SIG-M5 treated with dmso at 0.1 percent for 504 hours (cell line): ENCODE results near the gene VILL.

ENCODE experiments used
- DNase-seq: peaks from one replicate; lab custom pipeline; 2025; ENCODE audit not compliant: unreplicated experiment; lab: John Stamatoyannopoulos, UW

Gene VILL

GRCh38 chr3:37999836-38000235 lies 9.2 kb downstream of the VILL start:
- DNase-seq: no peak

DNA sequence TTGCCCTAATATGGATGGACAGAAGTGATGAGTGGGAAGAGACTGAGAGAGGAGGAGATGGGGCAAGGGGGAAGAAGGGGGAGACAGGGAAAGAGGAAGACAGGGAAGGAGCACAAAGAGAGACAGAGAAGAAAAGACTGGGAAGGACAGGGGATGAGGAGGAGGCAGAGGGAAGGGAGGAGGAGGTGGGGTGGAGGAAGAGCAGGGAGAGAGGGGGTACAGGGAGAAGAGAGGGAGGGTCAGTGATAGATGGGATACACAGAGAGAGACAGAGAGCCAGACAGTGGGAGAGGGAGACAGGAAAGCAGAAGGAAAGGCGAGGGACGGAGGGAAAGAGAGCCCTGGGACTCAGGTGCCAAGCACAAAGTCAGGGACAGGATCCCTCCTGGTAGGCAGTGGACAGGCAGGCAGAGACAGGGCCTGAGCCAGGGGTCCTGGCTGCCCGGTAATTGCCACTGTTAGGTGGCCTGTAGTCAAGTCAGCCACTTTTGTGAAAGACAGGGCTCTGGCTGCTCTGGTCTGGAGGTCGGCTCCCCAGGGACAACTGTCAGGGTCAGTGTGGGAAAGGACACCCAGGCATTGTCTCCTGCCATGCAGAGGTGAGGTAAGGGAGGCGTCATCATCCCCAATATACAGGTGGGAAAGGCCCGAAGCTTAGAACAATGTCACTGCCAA lies 9.8 kb downstream of the VILL start:
- no peak for DNase-seq

- DNase-seq: no peak
Measured at GRCh38 chr3:38000965-38001455, 10.4 kb downstream of the VILL start.

DNA sequence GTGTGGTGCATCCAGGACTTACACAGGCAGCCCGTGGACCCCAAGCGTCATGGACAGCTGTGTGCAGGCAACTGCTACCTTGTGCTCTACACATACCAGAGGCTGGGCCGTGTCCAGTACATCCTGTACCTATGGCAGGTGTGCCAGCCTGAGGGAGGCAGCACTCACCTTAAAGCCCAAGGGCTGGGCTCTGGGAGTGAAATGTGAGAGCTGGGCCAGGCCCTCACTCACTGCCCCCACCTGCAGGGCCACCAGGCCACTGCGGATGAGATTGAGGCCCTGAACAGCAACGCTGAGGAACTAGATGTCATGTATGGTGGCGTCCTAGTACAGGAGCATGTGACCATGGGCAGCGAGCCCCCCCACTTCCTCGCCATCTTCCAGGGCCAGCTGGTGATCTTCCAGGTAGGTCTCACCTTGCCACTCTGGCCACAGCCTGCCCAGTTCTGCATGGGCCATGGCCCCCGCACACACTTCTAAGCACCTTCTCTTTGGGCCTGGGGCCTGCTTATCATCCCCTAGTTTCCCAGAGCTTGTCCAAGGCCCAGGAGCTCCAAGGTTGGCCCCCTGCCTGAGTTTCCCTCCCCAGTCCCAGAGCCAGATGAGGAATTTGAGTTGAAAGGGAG lies 11.0 kb downstream of the VILL start:
- DNase-seq: no peak

DNA sequence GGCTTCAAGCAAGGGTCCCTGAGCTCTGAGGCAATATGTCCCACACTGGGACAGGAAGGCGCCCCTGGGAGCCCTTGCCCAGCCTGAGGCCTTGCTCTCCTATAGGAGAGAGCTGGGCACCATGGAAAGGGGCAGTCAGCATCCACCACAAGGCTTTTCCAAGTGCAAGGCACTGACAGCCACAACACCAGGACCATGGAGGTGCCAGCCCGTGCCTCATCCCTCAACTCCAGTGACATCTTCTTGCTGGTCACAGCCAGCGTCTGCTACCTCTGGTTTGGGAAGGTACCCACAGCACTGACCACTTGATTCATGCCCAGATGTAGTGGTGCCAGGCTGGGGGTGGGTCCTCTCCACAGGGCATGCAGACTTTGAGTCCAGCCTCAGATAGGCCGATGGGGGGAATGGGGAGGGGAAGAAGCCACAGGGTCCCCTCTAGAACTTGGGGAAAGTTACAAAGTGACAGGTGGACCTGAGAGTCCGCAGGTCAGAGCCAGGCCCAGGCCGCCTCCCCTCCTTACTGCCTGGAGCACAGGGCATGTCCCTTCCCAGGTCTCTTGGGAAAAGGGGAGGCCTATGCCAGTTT lies 11.8 kb downstream of the VILL start:
- no peak for DNase-seq

DNA sequence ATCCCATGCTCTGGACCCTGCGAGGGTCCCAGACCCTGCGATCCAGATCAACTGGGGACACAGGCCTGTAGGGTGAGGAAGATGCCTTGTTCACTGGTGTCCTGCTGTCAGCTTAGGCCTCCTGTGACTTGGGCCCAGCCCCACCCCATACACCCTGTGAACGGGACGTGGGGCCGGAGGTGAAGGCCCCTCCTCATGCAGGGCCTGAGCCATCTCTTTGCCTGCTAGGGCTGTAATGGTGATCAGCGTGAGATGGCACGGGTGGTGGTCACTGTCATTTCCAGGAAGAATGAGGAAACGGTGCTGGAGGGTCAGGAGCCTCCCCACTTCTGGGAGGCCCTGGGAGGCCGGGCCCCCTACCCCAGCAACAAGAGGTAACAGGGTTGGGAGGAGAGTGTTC lies 12.4 kb downstream of the VILL start:
- DNase-seq: no peak

GRCh38 chr3:38003371-38003816 lies 12.8 kb downstream of the VILL start:
- DNase-seq: peak; percentile 16

DNA sequence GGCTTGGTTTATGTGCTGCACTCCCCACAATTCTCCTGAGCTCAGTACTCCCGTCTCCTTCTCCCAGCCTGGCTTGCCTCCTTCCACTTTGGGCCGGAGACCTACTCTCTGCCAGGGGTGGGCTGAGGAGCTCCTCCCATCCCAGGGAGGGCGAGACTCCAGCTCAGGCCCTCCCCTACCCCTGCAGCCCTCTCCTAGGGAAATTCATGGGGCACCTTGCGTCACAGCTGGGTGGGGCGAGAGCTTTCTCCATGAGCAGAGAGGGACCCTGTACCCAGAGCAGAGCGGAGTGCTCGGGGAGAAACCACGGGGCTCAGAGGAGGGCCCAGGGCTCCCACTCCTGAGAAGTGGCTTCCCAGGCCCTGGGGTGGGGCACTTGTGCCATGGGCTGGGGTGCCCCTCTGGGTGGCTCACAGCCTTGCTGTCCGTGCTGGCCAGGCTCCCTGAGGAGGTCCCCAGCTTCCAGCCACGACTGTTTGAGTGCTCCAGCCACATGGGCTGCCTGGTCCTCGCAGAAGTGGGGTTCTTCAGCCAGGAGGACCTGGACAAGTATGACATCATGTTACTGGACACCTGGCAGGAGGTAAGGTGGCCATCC lies 13.3 kb downstream of the VILL start:
- DNase-seq: no peak

GRCh38 chr3:38004415-38005075 lies 14.0 kb downstream of the VILL start:
- peak; percentile 66 for DNase-seq

DNA sequence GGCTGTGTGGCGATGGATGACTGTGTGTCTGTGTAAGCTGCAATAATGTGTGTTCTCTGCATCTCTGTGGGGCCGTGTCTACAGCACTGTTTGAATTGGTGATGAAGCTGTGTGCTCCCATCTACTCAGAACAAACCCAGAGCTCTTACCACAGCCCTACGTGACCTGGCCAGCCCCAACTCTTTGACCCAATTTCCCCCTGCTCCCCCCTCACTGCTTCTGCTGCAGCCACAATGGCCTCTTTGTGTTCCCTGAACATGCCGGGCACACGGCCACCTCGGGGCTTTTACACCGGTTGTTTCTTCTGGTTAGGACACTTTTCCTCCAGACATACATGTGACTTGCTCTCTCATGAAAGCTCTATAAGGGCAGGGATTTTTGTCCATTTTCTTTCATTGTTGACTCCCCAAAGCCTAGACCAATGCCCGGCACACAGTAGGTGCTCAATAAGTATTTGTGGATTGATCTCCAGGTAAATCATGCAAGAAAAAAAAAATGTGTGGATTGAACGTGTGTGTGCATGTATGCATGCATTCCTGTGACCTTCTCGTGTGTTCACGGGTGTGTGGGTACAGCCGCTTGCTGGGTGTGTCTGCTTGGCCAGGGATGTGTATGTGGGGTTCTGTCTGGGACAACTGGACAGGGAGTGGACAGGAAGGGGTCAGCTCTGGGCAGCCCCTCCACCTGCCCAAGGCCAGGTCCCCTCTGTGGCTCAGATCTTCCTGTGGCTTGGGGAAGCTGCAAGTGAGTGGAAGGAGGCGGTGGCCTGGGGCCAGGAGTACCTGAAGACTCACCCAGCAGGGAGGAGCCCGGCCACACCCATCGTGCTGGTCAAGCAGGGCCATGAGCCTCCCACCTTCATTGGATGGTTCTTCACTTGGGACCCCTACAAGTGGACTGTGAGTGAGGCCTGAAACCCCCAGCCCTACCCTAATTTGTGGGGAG lies 14.8 kb downstream of the VILL start:
- no peak for DNase-seq

DNA sequence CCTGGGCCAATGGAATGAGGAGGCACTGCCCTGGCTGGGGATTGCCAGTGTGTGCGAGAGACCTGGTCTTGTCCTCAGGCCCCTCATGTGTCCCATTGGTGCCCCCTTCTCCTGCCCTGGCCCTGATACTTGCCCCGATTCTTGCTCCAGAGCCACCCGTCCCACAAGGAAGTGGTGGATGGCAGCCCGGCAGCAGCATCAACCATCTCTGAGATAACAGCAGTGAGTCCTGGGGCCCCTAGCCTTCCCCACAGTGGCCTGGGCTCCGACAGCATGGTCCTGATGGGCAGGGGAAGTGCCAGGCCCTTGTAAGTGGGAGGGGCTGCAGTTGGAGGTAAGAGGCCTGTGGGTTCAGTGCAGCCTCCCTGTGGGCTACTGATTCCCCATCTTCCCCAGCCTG lies 15.4 kb downstream of the VILL start:
- no peak for DNase-seq

- no peak for DNase-seq
Measured at GRCh38 chr3:38006445-38006995, 15.9 kb downstream of the VILL start.

DNA sequence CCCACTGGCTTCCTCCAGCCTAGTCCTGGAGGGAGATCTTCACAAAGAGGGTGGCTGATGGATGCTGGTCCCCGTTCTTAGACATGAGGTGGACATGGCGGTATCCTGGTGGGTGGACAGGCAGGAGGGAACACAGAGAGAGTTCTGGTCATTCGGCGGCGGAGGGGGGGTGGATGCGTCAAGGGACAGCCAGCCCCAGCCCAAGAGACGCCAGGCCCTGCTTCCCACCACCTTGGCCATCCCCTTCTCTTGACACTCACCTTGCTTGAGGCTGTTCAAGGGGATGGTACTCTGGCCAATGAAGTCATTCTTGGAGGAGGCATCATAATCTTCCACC lies 17.1 kb downstream of the VILL start:
- DNase-seq: no peak

DNA sequence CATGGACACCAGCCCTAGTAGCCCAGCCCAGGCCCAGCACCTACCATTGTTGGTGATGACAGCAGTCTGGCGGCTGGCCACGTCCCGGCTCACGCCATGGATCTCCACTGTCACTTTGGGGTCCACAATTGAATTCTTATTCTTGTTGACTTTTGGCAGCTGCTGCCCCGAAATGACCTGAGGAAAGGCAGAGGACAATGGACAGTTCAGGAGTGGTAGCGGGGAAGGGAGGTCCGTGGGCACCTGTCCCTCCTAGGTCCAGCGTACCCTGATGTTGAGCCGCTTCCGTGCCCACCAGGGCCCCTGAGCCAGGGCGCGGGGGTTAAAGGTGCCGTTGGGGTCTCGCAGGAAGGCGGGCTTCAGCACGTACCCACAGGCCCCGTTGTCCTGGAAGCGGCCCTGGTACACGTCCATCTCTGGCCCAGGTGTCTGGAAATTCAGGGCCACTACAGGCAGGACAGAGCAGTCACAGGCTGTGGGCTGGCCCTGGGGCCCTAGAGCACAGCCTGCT lies 17.7 kb downstream of the VILL start:
- DNase-seq: no peak

DNA sequence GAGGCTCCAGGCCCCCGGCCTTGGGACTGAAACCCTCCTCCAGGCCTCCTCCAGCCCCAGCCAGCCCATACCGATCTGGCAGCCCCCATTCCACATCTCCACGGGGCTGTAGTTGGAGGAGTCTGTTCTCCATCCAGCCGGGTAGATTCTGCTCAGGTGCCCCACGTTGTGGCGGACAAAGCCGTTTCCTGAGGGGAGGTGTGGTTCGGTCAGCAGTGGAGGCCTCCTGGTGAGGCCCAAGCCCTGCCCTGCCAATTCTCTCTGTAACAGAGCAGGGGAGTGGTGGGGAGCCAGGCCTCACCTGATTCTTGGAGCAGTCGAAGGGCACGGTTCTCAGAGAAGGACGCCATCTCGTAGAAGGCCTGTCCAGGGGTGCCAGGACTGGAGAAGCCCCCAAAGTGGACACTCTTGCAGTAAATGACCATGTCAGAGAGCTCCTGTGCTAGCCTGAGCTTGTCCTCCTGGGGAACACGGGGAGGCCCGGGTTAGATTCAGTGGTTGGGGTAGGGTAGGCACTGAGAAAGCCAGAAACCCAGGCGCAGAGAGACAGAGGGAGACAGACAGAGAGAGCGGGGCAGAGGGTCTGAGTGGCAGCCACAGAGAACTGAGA lies 18.5 kb downstream of the VILL start:
- no peak for DNase-seq

GRCh38 chr3:38009807-38010591 lies 19.4 kb downstream of the VILL start:
- DNase-seq: no peak

DNA sequence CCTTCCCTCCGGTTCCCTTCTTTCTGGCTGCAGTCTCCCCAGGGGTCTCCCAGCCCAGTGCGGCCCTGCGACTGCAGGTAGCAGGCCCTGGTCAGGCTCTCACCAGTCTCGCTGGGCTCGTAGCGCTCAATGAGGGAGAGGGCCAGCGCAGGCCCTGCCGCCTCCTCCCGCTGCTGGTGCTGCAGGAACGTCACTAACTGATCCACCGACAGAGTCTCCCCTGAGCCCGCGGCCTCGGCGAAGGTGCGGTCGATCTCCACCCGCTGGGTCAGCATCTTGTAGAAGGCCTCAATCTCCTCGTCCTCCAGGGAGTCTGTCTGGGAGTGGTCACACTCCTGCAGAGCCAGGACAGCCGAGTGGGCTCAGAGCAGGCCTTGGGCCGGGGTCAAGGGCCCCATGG lies 20.5 kb downstream of the VILL start:
- DNase-seq: no peak

DNA sequence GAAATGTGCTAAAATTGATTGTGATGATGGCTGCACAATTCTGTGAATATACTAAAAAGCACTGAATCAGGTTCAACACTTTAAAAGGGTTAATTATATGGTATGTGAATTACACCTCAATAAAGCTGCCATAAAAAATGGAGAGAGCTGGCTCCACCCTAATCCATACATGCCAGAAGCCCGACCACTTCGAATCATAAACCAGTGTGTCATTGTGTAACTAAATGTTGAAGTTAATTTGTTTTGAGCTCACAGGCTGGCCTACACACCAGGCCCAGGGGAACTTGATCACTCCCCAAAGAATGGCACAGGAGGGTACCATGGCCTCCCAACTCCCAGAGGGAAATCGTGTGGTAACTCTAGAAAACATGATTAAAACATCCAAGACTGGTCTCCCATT lies 24.9 kb downstream of the VILL start:
- no peak for DNase-seq

DNA sequence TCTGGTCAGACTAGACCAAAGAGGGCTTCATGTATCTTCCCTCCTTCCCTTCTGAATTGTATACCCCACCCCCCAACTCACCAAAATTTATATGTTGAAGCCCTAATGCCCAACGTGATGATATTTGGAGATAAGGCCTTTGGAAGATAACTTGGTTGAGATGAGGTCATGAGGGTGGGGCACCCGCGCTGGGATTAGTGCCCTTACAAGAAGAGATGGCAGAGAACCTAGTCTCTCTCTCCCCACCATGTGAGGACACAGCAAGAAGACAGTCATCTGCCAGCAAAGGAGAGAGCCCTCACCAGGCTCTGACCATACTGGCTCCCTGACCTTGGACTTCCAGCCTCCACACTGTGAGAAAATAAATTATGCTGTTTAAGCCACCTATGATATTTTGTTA lies 25.4 kb downstream of the VILL start:
- no peak for DNase-seq
